Pancreas (tissue), 10 donors: ENCODE measurements around the gene SHC1. TPM values are rescaled to one million over a fixed set of nuclear protein-coding genes. Genes with fewer than 3 reads are reported as not detected.

Experiments
- ATAC-seq, 4 donors: fragments of 200-7000 bp; cut with Tn5 transposase; one replicate each; pipeline versions ENCODE4 v1.8.0 to v1.9.1; 2020; ENCODE audit warnings: mild to moderate bottlenecking in 4 of 4, moderate library complexity in 4 of 4
- DNase-seq, 6 donors: peaks; one replicate each; pipeline ENCODE4 v3.0.0-alpha.2; 2020
- FAIRE-seq: peaks from 2 replicates; lab custom pipeline; 2012; peaks lifted over from hg19 to GRCh38; lab: Jason Lieb, UNC
- H3K27ac ChIP-seq, 4 donors: fragments of 200-600 bp; sonication (generic); 1 replicate in 3 of 4; 2 replicates in 1 of 4; pipeline versions ENCODE4 v1.5.0 to v1.8.0; 2020
- H3K27me3 ChIP-seq, 4 donors: fragments of 200-600 bp; one replicate each; pipeline ENCODE4 v1.8.0; 2021
- H3K36me3 ChIP-seq, 3 donors: fragments of 200-600 bp; sonication (generic) in 1 of 3; one replicate each; pipeline versions ENCODE4 v1.5.0 to v1.8.0; 2020 to 2021
- H3K4me1 ChIP-seq, 3 donors: fragments of 200-600 bp; one replicate each; pipeline ENCODE4 v1.8.0; 2021
- H3K4me3 ChIP-seq, 4 donors: fragments of 200-600 bp; sonication (generic) in 2 of 4; one replicate each; pipeline versions ENCODE4 v1.5.0 to v1.8.0; 2020 to 2021
- H3K9me3 ChIP-seq, 4 donors: fragments of 200-600 bp; one replicate each; pipeline ENCODE4 v1.8.0; 2021
- WGBS, 2 donors: extraction: QIAGEN DNeasy Blood & Tissue Kit; methylation state at CpG; one replicate each; pipeline ENCODE4 v1.1.7; 2013; 5-methylcytosine and 5-hydroxymethylcytosine counted together
- intact Hi-C, 3 donors: fragments of 100-400 bp; cut with DNase I; formaldehyde crosslinking; loops; one replicate each; pipeline versions ENCODE4 v1.11.1 to v1.14.2; 2022
- polyA plus RNA-seq, 2 donors: library from polyadenylated mRNA; stranded (reverse); fragments of 200-250 nt; gene quantifications; one replicate each; pipeline ENCODE4 v1.2.3, GENCODE V29; 2013
- total RNA-seq, 6 donors: library from RNA; stranded (reverse); fragmentation: NEBNext Ultra II Directional in 4 of 6; extraction: Animal tissue kit (Norgen Biotek cat#: 25700) in 4 of 6; gene quantifications; one replicate each; pipeline versions ENCODE4 v1.2.1 to v1.2.4, GENCODE V29; 2021 to 2023
- TF ChIP-seq, protein P1 (sequence below), 4 donors: fragments of 200-600 bp; sonication (generic) in 3 of 4; IDR thresholded peaks; one replicate each; pipeline versions ENCODE4 v1.5.0 to v1.8.0; 2021; ENCODE audit warnings: antibody characterized with exemption in 4 of 4
- donor health status: healthy with polysubstance abuse.
- donor health status: DM: no; HTN: no; CAD: no; lungs with moderate emphysema.
- donor health status: DM: no; HTN: no; CAD: no.
- donor health status: control.
- donor health status: control.
- donor health status: Bipolar disorder and iron deficiency.
- donor health status: DM: yes; HTN: yes; CAD: no.
- donor health status: DM: no; HTN: no; CAD: no.
- donor health status: DM: no; HTN: no; CAD: no.
- donor health status: DM: yes; HTN: yes; CAD: no.

The SHC1 gene
- total and polyA plus RNA-seq, 8 donors, result 32.3 to 53.4 (median 40.7) TPM

DNA sequence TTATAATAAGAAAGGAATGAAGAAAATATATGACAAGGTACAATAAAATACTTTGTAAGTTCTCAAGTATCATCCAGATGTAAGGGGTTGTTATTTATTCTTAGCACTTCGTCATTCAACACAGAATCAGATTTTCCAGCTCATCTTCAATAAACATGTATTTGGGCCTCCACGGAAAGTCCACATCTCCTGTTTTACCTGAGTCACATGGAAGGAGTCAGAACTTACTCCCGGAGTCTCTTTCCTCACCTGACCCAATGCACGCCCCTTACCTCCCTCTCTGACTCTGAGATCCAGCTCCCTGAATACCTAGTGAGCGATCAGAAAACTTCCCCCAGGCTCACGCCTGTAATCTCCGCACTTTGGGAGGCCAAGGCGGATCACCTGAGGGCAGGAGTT lies 32.6 kb downstream of the SHC1 start:
- no peaks in the 10 kb centered on the region for H3K36me3 ChIP-seq
- ATAC-seq, result no peak

DNA sequence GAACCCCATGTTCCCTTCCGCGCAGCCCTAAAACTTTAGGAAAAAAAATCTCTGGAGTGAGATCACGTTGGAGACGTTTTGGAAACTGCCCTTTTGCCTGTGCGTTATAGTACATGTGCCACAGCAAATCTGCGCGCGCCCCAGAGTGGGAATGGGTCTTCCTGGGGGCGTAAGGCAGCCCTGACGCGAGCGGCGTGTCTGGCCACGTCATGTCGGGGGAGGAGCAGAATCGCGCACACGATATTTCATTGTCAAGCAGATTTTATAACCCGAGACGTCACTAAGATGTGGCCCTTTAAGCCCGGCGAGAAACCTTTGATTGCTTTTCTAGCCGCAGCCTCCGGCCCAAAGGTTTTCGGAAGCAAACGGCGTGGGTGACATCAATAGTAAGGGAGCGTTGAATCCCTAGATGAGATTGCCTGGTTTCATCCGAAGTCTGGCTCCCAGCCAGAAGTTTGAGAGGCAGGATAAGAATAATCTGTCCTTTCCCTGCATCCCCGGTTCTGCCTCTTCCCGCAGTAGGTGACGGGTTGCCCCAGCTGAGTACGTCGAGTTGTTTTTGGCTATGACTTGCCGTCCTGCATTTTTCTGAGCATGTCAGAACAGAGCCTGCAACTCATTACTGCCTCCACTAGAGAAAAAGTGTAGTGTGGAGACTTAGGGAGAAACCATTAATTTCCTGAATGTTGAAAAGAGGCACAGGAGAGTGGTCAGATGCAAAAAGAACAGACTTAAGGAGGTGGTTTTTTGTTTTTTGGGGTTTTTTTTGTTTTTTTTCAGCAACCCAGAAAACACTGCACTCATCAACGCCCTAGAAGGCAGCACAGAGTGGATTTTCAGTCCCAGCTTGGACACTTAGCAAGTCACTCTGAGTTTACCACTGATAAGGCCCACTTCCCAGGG lies 33.2 kb downstream of the SHC1 start:
- peak overlapping the region; percentile 23 to 54 (median 51) for H3K4me3 ChIP-seq
- peaks cover 8 to 20% (median 13%) of the 10 kb centered on the region in 3 donors for H3K4me1 ChIP-seq
- no peaks in the 10 kb centered on the region for H3K27me3 ChIP-seq
- H3K36me3 ChIP-seq, result no peaks in the 10 kb centered on the region
- intact Hi-C loops, result no loop called here
- WGBS, 2 donors, result 0 to 1% methylated on average over 36 of the region's 36 CpGs
- peak; percentile 81 to 88 (median 83) for ATAC-seq
- TF ChIP-seq, protein P1, sequence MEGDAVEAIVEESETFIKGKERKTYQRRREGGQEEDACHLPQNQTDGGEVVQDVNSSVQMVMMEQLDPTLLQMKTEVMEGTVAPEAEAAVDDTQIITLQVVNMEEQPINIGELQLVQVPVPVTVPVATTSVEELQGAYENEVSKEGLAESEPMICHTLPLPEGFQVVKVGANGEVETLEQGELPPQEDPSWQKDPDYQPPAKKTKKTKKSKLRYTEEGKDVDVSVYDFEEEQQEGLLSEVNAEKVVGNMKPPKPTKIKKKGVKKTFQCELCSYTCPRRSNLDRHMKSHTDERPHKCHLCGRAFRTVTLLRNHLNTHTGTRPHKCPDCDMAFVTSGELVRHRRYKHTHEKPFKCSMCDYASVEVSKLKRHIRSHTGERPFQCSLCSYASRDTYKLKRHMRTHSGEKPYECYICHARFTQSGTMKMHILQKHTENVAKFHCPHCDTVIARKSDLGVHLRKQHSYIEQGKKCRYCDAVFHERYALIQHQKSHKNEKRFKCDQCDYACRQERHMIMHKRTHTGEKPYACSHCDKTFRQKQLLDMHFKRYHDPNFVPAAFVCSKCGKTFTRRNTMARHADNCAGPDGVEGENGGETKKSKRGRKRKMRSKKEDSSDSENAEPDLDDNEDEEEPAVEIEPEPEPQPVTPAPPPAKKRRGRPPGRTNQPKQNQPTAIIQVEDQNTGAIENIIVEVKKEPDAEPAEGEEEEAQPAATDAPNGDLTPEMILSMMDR (IDR thresholded peaks at IDR 0.05), result no peak
- no peaks in the 10 kb centered on the region for H3K9me3 ChIP-seq
- peak overlapping the region; percentile 97 to 100 (median 98) for H3K27ac ChIP-seq
- DNase-seq, result peak; percentile 87 to 94 (median 90)
- FAIRE-seq, result no peak

More for the DNA sequence above, 32.6 kb downstream of the SHC1 start:
- TF ChIP-seq, protein P1 (IDR thresholded peaks at IDR 0.05), result no peak
- 79 to 86% methylated on average over 8 of the region's 8 CpGs for WGBS, 2 donors
- peak overlapping the region; percentile 97 to 100 (median 98) for H3K27ac ChIP-seq
- FAIRE-seq, result no peak
- no peaks in the 10 kb centered on the region for H3K9me3 ChIP-seq
- H3K4me1 ChIP-seq, result peaks cover 8 to 23% (median 13%) of the 10 kb centered on the region in 3 donors
- DNase-seq, result no peak
- no peaks in the 10 kb centered on the region for H3K27me3 ChIP-seq
- intact Hi-C loops, result no loop called here
- peak overlapping the region in 2 of 4 donors; percentile 50 to 52 for H3K4me3 ChIP-seq

DNA sequence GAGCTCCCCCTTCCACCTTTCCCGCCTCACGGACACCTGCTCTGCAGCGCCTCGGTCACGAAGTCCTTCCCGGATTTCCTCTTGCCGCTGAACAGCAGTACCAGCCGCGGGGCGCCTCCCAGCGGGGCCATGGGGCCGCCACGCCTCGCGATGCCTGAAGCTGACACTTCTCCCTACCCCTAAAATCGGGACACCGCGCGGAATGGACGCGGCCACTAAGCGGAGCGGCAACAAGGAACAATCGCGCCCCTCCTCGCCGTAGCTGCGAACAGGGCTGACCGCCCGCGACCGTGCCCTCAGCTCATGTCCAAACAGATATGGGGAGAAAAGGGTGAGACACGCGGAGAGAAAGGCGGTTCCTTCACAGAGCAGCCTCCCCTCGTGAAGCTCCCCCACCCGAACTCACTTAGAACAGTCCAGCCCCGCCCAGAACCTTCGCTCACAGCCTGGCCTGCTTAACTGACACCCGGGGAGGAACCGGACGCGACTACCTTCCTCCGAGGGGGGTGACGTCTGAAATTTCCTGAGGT lies 33.9 kb downstream of the SHC1 start, which contains the start of gene PMVK:
TSS of gene PMVK (minus strand) at position 165 of the 530 bp plus-strand sequence. CDS start at position 131, 34 bp downstream.
- intact Hi-C loops, result no loop called here
- peak; percentile 92 to 98 (median 94) for DNase-seq
- Histone ChIP-seq H3K27me3 (no peaks in the 10 kb centered on the region), H3K4me1 (peaks cover 8 to 13% (median 13%) of the 10 kb centered on the region in 3 donors), H3K9me3 (no peaks in the 10 kb centered on the region), H3K36me3 (no peaks in the 10 kb centered on the region), H3K27ac (peak within 1 kb of the TSS; percentile 97 to 100 (median 98)), H3K4me3 (peak within 1 kb of the TSS; percentile 34 to 54 (median 51))
- no peak for FAIRE-seq
- TF ChIP-seq, protein P1 (IDR thresholded peaks at IDR 0.05), result no peak
- ATAC-seq, result peak; percentile 91 to 96 (median 92)
- 0% methylated on average over 43 to 45 of the region's 45 CpGs for WGBS, 2 donors

DNA sequence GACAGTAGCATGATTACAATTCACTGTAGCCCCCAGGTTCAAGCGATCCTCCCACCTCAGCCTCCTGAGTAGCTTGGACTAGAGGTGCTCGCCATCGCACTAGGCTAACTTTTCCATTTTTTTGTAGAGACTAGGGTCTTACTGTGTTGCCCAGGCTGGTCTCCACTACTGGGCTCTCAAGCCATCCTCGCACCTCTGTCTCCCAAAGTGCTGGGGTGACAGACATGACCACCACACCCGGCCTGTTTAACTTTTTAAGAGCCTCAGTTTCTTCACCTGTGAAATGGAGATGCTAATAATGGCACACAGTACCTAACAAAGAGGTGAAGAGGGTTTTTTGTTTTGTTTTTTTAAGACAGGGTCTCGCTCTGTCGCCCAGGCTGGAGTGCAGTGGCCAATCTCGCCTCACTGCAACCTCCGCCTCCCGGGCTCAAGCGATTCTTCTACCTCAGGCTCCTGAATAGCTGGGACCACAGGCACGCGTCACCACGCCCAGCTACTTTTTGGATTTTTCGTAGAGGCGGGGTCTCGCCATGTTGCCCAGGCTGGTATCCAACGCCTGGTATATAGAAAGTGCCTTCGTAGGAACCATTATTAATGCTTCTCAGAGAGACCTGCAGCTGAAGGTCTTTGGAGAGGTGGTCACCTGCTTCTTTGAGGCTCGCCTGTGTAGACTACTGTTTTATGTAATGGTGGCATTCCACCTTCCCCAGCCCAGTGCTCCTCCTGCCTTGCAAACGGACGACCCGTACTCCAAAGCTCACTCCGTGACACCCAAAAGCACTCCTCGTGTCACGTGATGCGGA lies 34.6 kb downstream of the SHC1 start:
- peaks cover 8 to 13% (median 11%) of the 10 kb centered on the region in 3 donors for H3K4me1 ChIP-seq
- H3K27ac ChIP-seq, result peak overlapping the region; percentile 97 to 100 (median 98)
- H3K4me3 ChIP-seq, result peak overlapping the region; percentile 34 to 54 (median 51)
- no peak for FAIRE-seq
- H3K9me3 ChIP-seq, result no peaks in the 10 kb centered on the region
- intact Hi-C loops, result no loop called here
- H3K27me3 ChIP-seq, result no peaks in the 10 kb centered on the region
- DNase-seq, result no peak
- no peak for ATAC-seq
- H3K36me3 ChIP-seq, result no peaks in the 10 kb centered on the region
- WGBS, 2 donors, result 30 to 37% methylated on average over 27 of the region's 27 CpGs
- TF ChIP-seq, protein P1 (IDR thresholded peaks at IDR 0.05), result no peak
